ENCODE results near the gene HYLS1. TPM values are rescaled to one million over a fixed set of nuclear protein-coding genes. Genes with fewer than 3 reads are reported as not detected.
A peak's percentile ranks its signal among the peaks of the same experiment; 100 is the strongest.

Gene HYLS1
- total and polyA plus RNA-seq, 9 of the 15 experiments (the other 6 are each of a cell fraction or from before 2014, with no cell fraction given), result 2.7 to 8.2 (median 4.8) TPM

- peak in 1 of 3 experiments; percentile 30 for TF ChIP-seq YY1 (IDR thresholded peaks at IDR 0.05; ENCODE audit: borderline replicate concordance in 1 of 3, control insufficient read depth in 1 of 3, extremely low read depth in 1 of 3, insufficient read depth in 3 of 3, insufficient read length in 1 of 3, insufficient replicate concordance in 2 of 3, low read depth in 1 of 3, low read length in 2 of 3)
- peak in 1 of 2 experiments; percentile 55; a peak in 1 of 4 replicates for TF ChIP-seq RCOR1 (IDR thresholded peaks at IDR 0.05; ENCODE audit: borderline replicate concordance in 1 of 2, low read depth in 2 of 2, low read length in 2 of 2)
- no peak for TF ChIP-seq ZNF408 (CRISPR knock-in tag; IDR thresholded peaks at IDR 0.05; ENCODE audit: low read depth)
- TF ChIP-seq ZC3H8 (IDR thresholded peaks at IDR 0.05), result no peak
- no peak for TF ChIP-seq TFE3 (CRISPR knock-in tag; IDR thresholded peaks at IDR 0.05)
- no peak for TF ChIP-seq GATA2 (CRISPR knock-in tag; IDR thresholded peaks at IDR 0.05)
- TF ChIP-seq XRCC4 (IDR thresholded peaks at IDR 0.05; ENCODE audit: extremely low read depth, insufficient read depth, insufficient read length), result no peak
- TF ChIP-seq, protein P1, sequence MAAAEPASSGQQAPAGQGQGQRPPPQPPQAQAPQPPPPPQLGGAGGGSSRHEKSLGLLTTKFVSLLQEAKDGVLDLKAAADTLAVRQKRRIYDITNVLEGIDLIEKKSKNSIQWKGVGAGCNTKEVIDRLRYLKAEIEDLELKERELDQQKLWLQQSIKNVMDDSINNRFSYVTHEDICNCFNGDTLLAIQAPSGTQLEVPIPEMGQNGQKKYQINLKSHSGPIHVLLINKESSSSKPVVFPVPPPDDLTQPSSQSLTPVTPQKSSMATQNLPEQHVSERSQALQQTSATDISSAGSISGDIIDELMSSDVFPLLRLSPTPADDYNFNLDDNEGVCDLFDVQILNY (CRISPR knock-in tag; IDR thresholded peaks at IDR 0.05), result no peak
- 0 out of 2 replicates have a peak, but pooled peaks have one; percentile 48 for TF ChIP-seq KLF13 (tag; IDR thresholded peaks at IDR 0.05; ENCODE audit: borderline replicate concordance, low read depth)
- TF ChIP-seq CBFB (CRISPR knock-in tag; IDR thresholded peaks at IDR 0.05), result peak; percentile 97
- TF ChIP-seq BCLAF1 (IDR thresholded peaks at IDR 0.05; ENCODE audit: borderline replicate concordance in 1 of 2, control insufficient read depth in 1 of 2, low read depth in 2 of 2, low read length in 1 of 2), result no peak
- TF ChIP-seq ZBTB9 (CRISPR knock-in tag; IDR thresholded peaks at IDR 0.05), result peak; percentile 63; the same call in 1 of the 2 replicates
- no peak for TF ChIP-seq ZNF586 (CRISPR knock-in tag; conservative IDR thresholded peaks at IDR 0.05)
- TF ChIP-seq TBL1XR1 (IDR thresholded peaks at IDR 0.05; ENCODE audit: low read length in 2 of 2), result no peak; a peak in 1 of 4 replicates
- TF ChIP-seq KDM1A (IDR thresholded peaks at IDR 0.05), result peak; percentile 87 to 92
- TF ChIP-seq ELF2 (CRISPR knock-in tag; IDR thresholded peaks at IDR 0.05), result peak; percentile 75; the same call in 1 of the 2 replicates
- TF ChIP-seq ARID1B (IDR thresholded peaks at IDR 0.05), result peak; percentile 11; the same call in 1 of the 2 replicates
- TF ChIP-seq SREBF1 (IDR thresholded peaks at IDR 0.05; ENCODE audit: borderline replicate concordance, low read depth, low read length), result no peak
Measured at GRCh38 chr11:125887373-125888324, at the start of gene HYLS1 (continued).

Data from K562 (cell line).